ENCODE measurements around the gene NHS.

Gene NHS

GRCh38 chrX:17581641-17582040 is 206.6 kb downstream of the NHS start:
- DNase-seq (ENCODE audit: low read depth in 2 of 3, low spot score in 1 of 3): no peak

- no peak for DNase-seq (ENCODE audit: low read depth in 2 of 3, low spot score in 1 of 3)
Measured at GRCh38 chrX:17584248-17584681, 209.3 kb downstream of the NHS start.

- no peak for DNase-seq (ENCODE audit: low read depth in 2 of 3, low spot score in 1 of 3)
Measured at GRCh38 chrX:17585006-17585405, 210.0 kb downstream of the NHS start.

- DNase-seq (ENCODE audit: low read depth in 2 of 3, low spot score in 1 of 3): no peak
Measured at GRCh38 chrX:17587366-17587765, 212.4 kb downstream of the NHS start.

GRCh38 chrX:17588303-17588702 is 213.3 kb downstream of the NHS start:
- DNase-seq (ENCODE audit: low read depth in 2 of 3, low spot score in 1 of 3): no peak

- peak; percentile 8 to 29 (median 23) for DNase-seq (ENCODE audit: low read depth in 2 of 3, low spot score in 1 of 3)
Measured at GRCh38 chrX:17590892-17591740, 216.1 kb downstream of the NHS start.

- DNase-seq (ENCODE audit: low read depth in 2 of 3, low spot score in 1 of 3): peak in 1 of 3 donors; percentile 2
Measured at GRCh38 chrX:17591741-17592110, 216.7 kb downstream of the NHS start.

GRCh38 chrX:17592117-17592516 is 217.1 kb downstream of the NHS start:
- DNase-seq (ENCODE audit: low read depth in 2 of 3, low spot score in 1 of 3): no peak

- DNase-seq (ENCODE audit: low read depth in 2 of 3, low spot score in 1 of 3): no peak
Measured at GRCh38 chrX:17594693-17595092, 219.7 kb downstream of the NHS start.

- no peak for DNase-seq (ENCODE audit: low read depth in 2 of 3, low spot score in 1 of 3)
Measured at GRCh38 chrX:17595456-17596035, 220.5 kb downstream of the NHS start.

- no peak for DNase-seq (ENCODE audit: low read depth in 2 of 3, low spot score in 1 of 3)
Measured at GRCh38 chrX:17596061-17596460, 221.1 kb downstream of the NHS start.

GRCh38 chrX:17596546-17597205 is 221.7 kb downstream of the NHS start:
- no peak for DNase-seq (ENCODE audit: low read depth in 2 of 3, low spot score in 1 of 3)

GRCh38 chrX:17597327-17597726 is 222.3 kb downstream of the NHS start:
- no peak for DNase-seq (ENCODE audit: low read depth in 2 of 3, low spot score in 1 of 3)

- no peak for DNase-seq (ENCODE audit: low read depth in 2 of 3, low spot score in 1 of 3)
Measured at GRCh38 chrX:17597836-17598439, 222.9 kb downstream of the NHS start.

GRCh38 chrX:17601441-17602200 is 226.6 kb downstream of the NHS start:
- DNase-seq (ENCODE audit: low read depth in 2 of 3, low spot score in 1 of 3): no peak

GRCh38 chrX:17602245-17602644 is 227.2 kb downstream of the NHS start:
- no peak for DNase-seq (ENCODE audit: low read depth in 2 of 3, low spot score in 1 of 3)

- DNase-seq (ENCODE audit: low read depth in 2 of 3, low spot score in 1 of 3): no peak
Measured at GRCh38 chrX:17603196-17603595, 228.2 kb downstream of the NHS start.

- DNase-seq (ENCODE audit: low read depth in 2 of 3, low spot score in 1 of 3): no peak
Measured at GRCh38 chrX:17605676-17606075, 230.7 kb downstream of the NHS start.

- DNase-seq (ENCODE audit: low read depth in 2 of 3, low spot score in 1 of 3): no peak
Measured at GRCh38 chrX:17606231-17606630, 231.2 kb downstream of the NHS start.

- no peak for DNase-seq (ENCODE audit: low read depth in 2 of 3, low spot score in 1 of 3)
Measured at GRCh38 chrX:17608888-17609287, 233.9 kb downstream of the NHS start.

GRCh38 chrX:17610788-17611187 is 235.8 kb downstream of the NHS start:
- DNase-seq (ENCODE audit: low read depth in 2 of 3, low spot score in 1 of 3): no peak

Data from stimulated activated CD4-positive, alpha-beta T cell treated with anti-CD3 and anti-CD28 coated beads, Interleukin-12 subunit alpha, Interleukin-12 subunit beta, amount 100 ng/mL, for 48 hours (primary cell).